Vagina (tissue), 2 donors: ENCODE data around the gene DOK6.

ENCODE experiments used
- POLR2A ChIP-seq, 2 donors: fragments of 450-650 bp; IDR thresholded peaks; one replicate each; pipeline ENCODE4 v1.6.1; 2017; ENCODE audit warnings: antibody characterized with exemption in 2 of 2, mild to moderate bottlenecking in 2 of 2, moderate library complexity in 2 of 2
- TF ChIP-seq, protein P1 (sequence below), 3 experiments: fragments of 450-650 bp in 2 of 3; fragments of 200-600 bp in 1 of 3; sonication (generic) in 1 of 3; IDR thresholded peaks; one replicate each; pipeline ENCODE4 v1.5.1; 2017 to 2019; ENCODE audit warnings: antibody characterized with exemption in 3 of 3, mild to moderate bottlenecking in 2 of 3, moderate library complexity in 2 of 3

DNA sequence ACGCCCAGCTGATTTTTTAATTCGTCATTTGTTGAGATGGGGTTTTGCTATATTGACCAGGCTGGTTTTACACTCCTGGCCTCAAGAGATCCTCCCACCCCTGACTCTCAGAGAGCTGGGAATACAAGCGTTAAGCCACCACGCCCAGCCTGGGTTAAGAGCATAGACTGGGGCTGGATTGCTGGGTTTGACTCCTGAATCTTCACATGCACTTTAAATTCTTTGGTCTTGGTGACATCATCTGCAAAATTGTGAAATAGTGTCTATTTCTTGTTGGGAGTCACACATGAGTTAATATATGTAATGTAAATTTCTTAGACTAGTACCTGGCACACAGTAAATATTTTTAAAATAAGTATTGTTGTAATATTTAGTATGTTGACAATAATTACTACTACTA lies 257.4 kb downstream of the DOK6 start:
- TF ChIP-seq, protein P1, sequence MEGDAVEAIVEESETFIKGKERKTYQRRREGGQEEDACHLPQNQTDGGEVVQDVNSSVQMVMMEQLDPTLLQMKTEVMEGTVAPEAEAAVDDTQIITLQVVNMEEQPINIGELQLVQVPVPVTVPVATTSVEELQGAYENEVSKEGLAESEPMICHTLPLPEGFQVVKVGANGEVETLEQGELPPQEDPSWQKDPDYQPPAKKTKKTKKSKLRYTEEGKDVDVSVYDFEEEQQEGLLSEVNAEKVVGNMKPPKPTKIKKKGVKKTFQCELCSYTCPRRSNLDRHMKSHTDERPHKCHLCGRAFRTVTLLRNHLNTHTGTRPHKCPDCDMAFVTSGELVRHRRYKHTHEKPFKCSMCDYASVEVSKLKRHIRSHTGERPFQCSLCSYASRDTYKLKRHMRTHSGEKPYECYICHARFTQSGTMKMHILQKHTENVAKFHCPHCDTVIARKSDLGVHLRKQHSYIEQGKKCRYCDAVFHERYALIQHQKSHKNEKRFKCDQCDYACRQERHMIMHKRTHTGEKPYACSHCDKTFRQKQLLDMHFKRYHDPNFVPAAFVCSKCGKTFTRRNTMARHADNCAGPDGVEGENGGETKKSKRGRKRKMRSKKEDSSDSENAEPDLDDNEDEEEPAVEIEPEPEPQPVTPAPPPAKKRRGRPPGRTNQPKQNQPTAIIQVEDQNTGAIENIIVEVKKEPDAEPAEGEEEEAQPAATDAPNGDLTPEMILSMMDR (IDR thresholded peaks at IDR 0.05), result no peak
- no peak for TF ChIP-seq POLR2A (IDR thresholded peaks at IDR 0.05)
